Neural progenitor cell (in vitro differentiated cells): ENCODE data around the gene TBPL1. TPM values are rescaled to one million over a fixed set of nuclear protein-coding genes. Genes with fewer than 3 reads are reported as not detected.
"Not testable (repeated sequence)": the region's sequence is repeated elsewhere in the genome, so short reads cannot be mapped to it uniquely, and the experiment has no call there.

Experiments used
- DNase-seq: peaks from one replicate; pipeline ENCODE4 v3.0.0-alpha.2; 2016; ENCODE audit warnings: low spot score
- H2AFZ ChIP-seq: fragments of 200-600 bp; sonication (generic); replicated peaks from 2 replicates; pipeline ENCODE4 v1.6.1; 2016; ENCODE audit warnings: antibody characterized with exemption
- H3F3A ChIP-seq: fragments of 200-600 bp; sonication (generic); 2 replicates; pipeline ENCODE4 v1.6.1; 2016; ENCODE audit warnings: antibody characterized with exemption, low read depth
- H3K27ac ChIP-seq: fragments of 200-600 bp; sonication (generic); 2 replicates; pipeline ENCODE4 v1.5.1; 2016; ENCODE audit warnings: mild to moderate bottlenecking
- H3K27me3 ChIP-seq: fragments of 200-600 bp; sonication (generic); 2 replicates; pipeline ENCODE4 v1.6.1; 2016; ENCODE audit warnings: mild to moderate bottlenecking, moderate library complexity
- H3K36me3 ChIP-seq: fragments of 200-600 bp; sonication (generic); 2 replicates; pipeline ENCODE4 v1.5.1; 2016
- H3K4me1 ChIP-seq: fragments of 200-600 bp; sonication (generic); 2 replicates; pipeline ENCODE4 v1.6.1; 2016; ENCODE audit warnings: mixed run types
- H3K4me2 ChIP-seq: fragments of 200-600 bp; sonication (generic); 2 replicates; pipeline ENCODE4 v1.6.1; 2016
- H3K4me3 ChIP-seq: fragments of 200-600 bp; sonication (generic); 2 replicates; pipeline ENCODE4 v1.5.1; 2016
- H3K79me2 ChIP-seq: fragments of 200-600 bp; sonication (generic); 2 replicates; pipeline ENCODE4 v1.6.1; 2016; ENCODE audit warnings: low read depth
- H3K9ac ChIP-seq: fragments of 200-600 bp; sonication (generic); 2 replicates; pipeline ENCODE4 v1.6.1; 2016
- H3K9me3 ChIP-seq: fragments of 200-600 bp; sonication (generic); 2 replicates; pipeline ENCODE4 v1.5.1; 2016; ENCODE audit warnings: low read depth
- H4K20me1 ChIP-seq: fragments of 200-600 bp; sonication (generic); 2 replicates; pipeline ENCODE4 v1.6.1; 2016; ENCODE audit warnings: low read depth
- H3K27ac Mint-ChIP-seq: 3 replicates; pipeline ENCODE4 v1.8.0; 2021; ENCODE audit warnings: mixed read lengths
- H3K27me3 Mint-ChIP-seq: 2 replicates; pipeline ENCODE4 v1.8.0; 2022; ENCODE audit warnings: low read depth, mild to moderate bottlenecking, inconsistent platforms, moderate library complexity, mixed read lengths; ENCODE audit not compliant: insufficient read depth
- H3K36me3 Mint-ChIP-seq: 3 replicates; pipeline ENCODE4 v1.8.0; 2021; ENCODE audit warnings: mixed read lengths
- H3K4me1 Mint-ChIP-seq: 3 replicates; pipeline ENCODE4 v1.8.0; 2021; ENCODE audit warnings: mixed read lengths
- H3K4me3 Mint-ChIP-seq: 3 replicates; pipeline ENCODE4 v1.8.0; 2021; ENCODE audit warnings: mild to moderate bottlenecking, moderate library complexity, mixed read lengths
- H3K9me3 Mint-ChIP-seq: 3 replicates; pipeline ENCODE4 v1.8.0; 2020; ENCODE audit warnings: mixed read lengths
- EZH2 ChIP-seq: fragments of 200-600 bp; sonication (generic); IDR thresholded peaks from 2 replicates; pipeline ENCODE4 v1.6.1; 2017; ENCODE audit warnings: antibody characterized with exemption, mild to moderate bottlenecking, moderate library complexity
- EZH2phosphoT487 ChIP-seq: fragments of 200-600 bp; sonication (generic); IDR thresholded peaks from 2 replicates; pipeline ENCODE4 v1.6.1; 2017; ENCODE audit warnings: antibody characterized with exemption
- total RNA-seq: library from RNA; depleted of rRNA; stranded (reverse); fragments of >200 nt; gene quantifications from 2 replicates; pipeline ENCODE4 v1.2.3, GENCODE V29; 2015; ENCODE audit warnings: low replicate concordance
- TF ChIP-seq, protein P1 (sequence below): fragments of 200-600 bp; sonication (generic); IDR thresholded peaks from 2 replicates; pipeline ENCODE4 v1.5.1; 2017; ENCODE audit warnings: antibody characterized with exemption, mild to moderate bottlenecking

TBPL1 gene
- total RNA-seq, 1 donor from 2014 or later: 125 TPM

DNA sequence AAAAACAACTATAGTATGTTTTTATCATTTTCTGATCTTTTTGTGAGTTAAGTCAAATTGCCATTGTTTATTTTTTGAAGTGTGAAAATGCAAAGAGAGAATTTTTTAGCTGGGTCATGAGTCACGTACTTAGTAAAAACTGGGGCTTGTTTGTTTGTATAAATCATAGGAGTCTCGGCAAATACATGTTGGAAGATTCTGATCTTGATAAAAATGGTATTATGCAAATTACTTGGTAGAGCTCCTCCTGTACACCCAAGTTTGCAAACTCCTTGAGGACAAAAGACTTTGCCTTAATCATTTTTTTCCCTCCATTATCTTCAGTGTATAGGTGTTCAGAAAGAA is 25.8 kb downstream of the TBPL1 start:
- no peak overlapping the region for H3K9ac ChIP-seq
- Mint-ChIP-seq H3K27me3 (no peaks in the 10 kb centered on the region), H3K27ac (no peak overlapping the region), H3K36me3 (peaks cover 14% of the 10 kb centered on the region), H3K4me1 (no peaks in the 10 kb centered on the region), H3K9me3 (no peaks in the 10 kb centered on the region), H3K4me3 (no peak overlapping the region)
- no peak overlapping the region for H3K4me3 ChIP-seq
- H3K27ac ChIP-seq: no peak overlapping the region
- H3F3A ChIP-seq: peaks cover 17% of the 10 kb centered on the region
- TF ChIP-seq EZH2 (no peak), EZH2phosphoT487 (no peak)
- TF ChIP-seq, protein P1, sequence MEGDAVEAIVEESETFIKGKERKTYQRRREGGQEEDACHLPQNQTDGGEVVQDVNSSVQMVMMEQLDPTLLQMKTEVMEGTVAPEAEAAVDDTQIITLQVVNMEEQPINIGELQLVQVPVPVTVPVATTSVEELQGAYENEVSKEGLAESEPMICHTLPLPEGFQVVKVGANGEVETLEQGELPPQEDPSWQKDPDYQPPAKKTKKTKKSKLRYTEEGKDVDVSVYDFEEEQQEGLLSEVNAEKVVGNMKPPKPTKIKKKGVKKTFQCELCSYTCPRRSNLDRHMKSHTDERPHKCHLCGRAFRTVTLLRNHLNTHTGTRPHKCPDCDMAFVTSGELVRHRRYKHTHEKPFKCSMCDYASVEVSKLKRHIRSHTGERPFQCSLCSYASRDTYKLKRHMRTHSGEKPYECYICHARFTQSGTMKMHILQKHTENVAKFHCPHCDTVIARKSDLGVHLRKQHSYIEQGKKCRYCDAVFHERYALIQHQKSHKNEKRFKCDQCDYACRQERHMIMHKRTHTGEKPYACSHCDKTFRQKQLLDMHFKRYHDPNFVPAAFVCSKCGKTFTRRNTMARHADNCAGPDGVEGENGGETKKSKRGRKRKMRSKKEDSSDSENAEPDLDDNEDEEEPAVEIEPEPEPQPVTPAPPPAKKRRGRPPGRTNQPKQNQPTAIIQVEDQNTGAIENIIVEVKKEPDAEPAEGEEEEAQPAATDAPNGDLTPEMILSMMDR: no peak
- H3K4me2 ChIP-seq: no peak overlapping the region
- peaks cover 64% of the 10 kb centered on the region for H3K79me2 ChIP-seq
- H3K4me1 ChIP-seq: peaks cover 12% of the 10 kb centered on the region
- H2AFZ ChIP-seq: no peak overlapping the region
- H4K20me1 ChIP-seq: no peaks in the 10 kb centered on the region
- peaks cover 13% of the 10 kb centered on the region for H3K36me3 ChIP-seq
- DNase-seq: no peak
- no peaks in the 10 kb centered on the region for H3K9me3 ChIP-seq
- H3K27me3 ChIP-seq: no peaks in the 10 kb centered on the region

DNA sequence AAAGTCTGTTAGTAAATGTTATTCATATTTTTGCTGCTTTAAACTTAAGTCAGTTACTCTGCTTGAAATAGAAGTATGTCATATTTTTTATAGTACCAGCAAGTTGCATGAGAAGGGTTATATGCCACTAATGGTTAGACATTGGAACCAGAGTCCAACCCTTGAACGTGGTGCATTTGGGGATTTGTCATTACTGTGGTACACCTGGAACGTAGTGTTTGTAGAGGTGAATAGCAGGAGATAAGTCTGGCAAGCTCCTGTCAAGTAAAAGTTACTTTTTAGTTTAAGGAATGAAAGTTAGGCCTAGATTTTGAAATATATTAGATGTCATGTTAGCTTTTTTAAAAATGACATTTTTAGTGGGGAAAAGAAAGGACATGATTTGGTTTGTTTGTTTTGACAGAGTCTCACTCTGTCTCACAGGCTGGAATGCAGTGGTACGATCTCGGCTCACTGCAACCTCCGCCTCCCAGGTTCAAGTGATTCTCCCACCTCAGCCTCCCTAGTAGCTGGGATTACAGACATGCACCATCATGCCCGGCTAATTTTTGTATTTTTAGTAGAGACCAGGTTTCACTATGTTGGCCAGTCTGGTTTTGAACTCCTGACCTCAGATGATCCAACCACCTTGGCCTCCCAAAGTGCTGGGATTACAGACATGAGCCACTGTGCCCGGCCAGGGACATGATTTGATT is 26.4 kb downstream of the TBPL1 start:
- not testable (repeated sequence) for H2AFZ ChIP-seq, H3K9me3 ChIP-seq, H3K4me3 ChIP-seq, H3K9me3 Mint-ChIP-seq, H4K20me1 ChIP-seq, DNase-seq, H3K4me1 Mint-ChIP-seq, H3K27ac ChIP-seq, H3K27me3 ChIP-seq, H3K27ac Mint-ChIP-seq, H3K9ac ChIP-seq, H3K27me3 Mint-ChIP-seq, H3K4me3 Mint-ChIP-seq, H3K4me2 ChIP-seq
- H3K79me2 ChIP-seq: peaks cover 59% of the 10 kb centered on the region
- H3K36me3 Mint-ChIP-seq: peaks cover 14% of the 10 kb centered on the region
- peaks cover 17% of the 10 kb centered on the region for H3K36me3 ChIP-seq
- peaks cover 12% of the 10 kb centered on the region for H3K4me1 ChIP-seq
- H3F3A ChIP-seq: peaks cover 17% of the 10 kb centered on the region

DNA sequence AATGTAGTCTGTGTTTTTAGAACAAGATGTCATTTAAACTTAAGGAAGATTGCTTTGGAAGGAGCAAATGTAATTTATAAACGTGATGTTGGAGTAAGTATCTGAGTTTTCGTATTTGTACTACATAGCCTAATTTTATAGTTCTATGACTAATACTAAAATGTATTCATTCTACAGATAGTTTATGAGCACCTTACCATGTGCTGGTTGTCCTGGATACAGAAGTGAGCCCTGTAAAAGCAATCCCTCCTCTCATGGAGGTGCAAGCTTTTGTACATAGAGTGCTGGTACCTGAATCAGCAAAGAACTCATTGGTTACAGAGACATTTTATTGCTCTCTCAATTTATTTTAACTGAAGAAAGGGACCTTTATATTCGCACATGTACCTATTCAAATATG is 27.1 kb downstream of the TBPL1 start:
- no peaks in the 10 kb centered on the region for H3K9me3 ChIP-seq

More for the DNA sequence above, 27.1 kb downstream of the TBPL1 start:
- peaks cover 17% of the 10 kb centered on the region for H3F3A ChIP-seq
- Mint-ChIP-seq H3K27ac (no peak overlapping the region), H3K9me3 (no peaks in the 10 kb centered on the region), H3K36me3 (peaks cover 18% of the 10 kb centered on the region), H3K27me3 (no peaks in the 10 kb centered on the region), H3K4me3 (no peak overlapping the region), H3K4me1 (no peaks in the 10 kb centered on the region)
- TF ChIP-seq, protein P1: no peak
- peaks cover 22% of the 10 kb centered on the region for H3K36me3 ChIP-seq
- H3K27ac ChIP-seq: no peak overlapping the region
- DNase-seq: no peak
- H2AFZ ChIP-seq: no peak overlapping the region
- H3K9ac ChIP-seq: no peak overlapping the region
- peaks cover 51% of the 10 kb centered on the region for H3K79me2 ChIP-seq
- no peak overlapping the region for H3K4me2 ChIP-seq
- no peak overlapping the region for H3K4me3 ChIP-seq
- H3K27me3 ChIP-seq: no peaks in the 10 kb centered on the region
- no peaks in the 10 kb centered on the region for H4K20me1 ChIP-seq
- H3K4me1 ChIP-seq: peaks cover 12% of the 10 kb centered on the region
